Ovary (tissue), 9 donors: ENCODE results near the gene ELFN1. TPM values are rescaled to one million over a fixed set of nuclear protein-coding genes. Genes with fewer than 3 reads are reported as not detected.

Experiments used
- DNase-seq, 5 donors: peaks; one replicate each; pipeline ENCODE4 v3.0.0-alpha.2; 2019 to 2020
- H3K27ac ChIP-seq, 2 donors: fragments of 200-600 bp; one replicate each; pipeline versions ENCODE4 v1.5.1 to v1.8.0; 2019 to 2022
- H3K27me3 ChIP-seq: fragments of 200-600 bp; one replicate; pipeline ENCODE4 v1.8.0; 2022
- H3K36me3 ChIP-seq: fragments of 200-600 bp; sonication (generic); one replicate; pipeline ENCODE4 v1.5.1; 2019
- H3K4me1 ChIP-seq: one replicate; pipeline ENCODE4 v1.8.1; 2013; ENCODE audit warnings: mild to moderate bottlenecking, moderate library complexity; ENCODE audit not compliant: insufficient read depth
- H3K4me3 ChIP-seq: fragments of 200-600 bp; sonication (generic); one replicate; pipeline ENCODE4 v1.5.1; 2017
- H3K9me3 ChIP-seq, 2 donors: fragments of 200-600 bp in 1 of 2; sonication (generic) in 1 of 2; one replicate each; pipeline versions ENCODE4 v1.5.1 to v1.8.1; 2013 to 2019; ENCODE audit warnings: mild to moderate bottlenecking in 1 of 2, moderate library complexity in 1 of 2
- CTCF ChIP-seq, 3 donors: fragments of 450-650 bp in 2 of 3; fragments of 200-600 bp in 1 of 3; IDR thresholded peaks; one replicate each; pipeline versions ENCODE4 v1.5.1 to v1.8.0; 2016 to 2022; ENCODE audit warnings: antibody characterized with exemption in 3 of 3, mild to moderate bottlenecking in 1 of 3
- EP300 ChIP-seq: sonication (generic); formaldehyde crosslinking; IDR thresholded peaks from one replicate; pipeline ENCODE4 v1.6.1; 2017; ENCODE audit warnings: antibody characterized with exemption
- POLR2A ChIP-seq: fragments of 450-650 bp; IDR thresholded peaks from one replicate; pipeline ENCODE4 v1.6.1; 2017; ENCODE audit warnings: antibody characterized with exemption, mild to moderate bottlenecking, moderate library complexity
- WGBS, 3 donors: extraction: QIAGEN DNeasy Blood & Tissue Kit in 1 of 3; methylation state at CpG; one replicate each; pipeline versions ENCODE4 v1.1.5 to v1.1.7; 2013 to 2017; 5-methylcytosine and 5-hydroxymethylcytosine counted together
- intact Hi-C, 4 donors: fragments of 100-400 bp; cut with DNase I; formaldehyde crosslinking; loops; one replicate each; pipeline versions ENCODE4 v1.11.0 to v1.15.1; 2022 to 2023
- polyA plus RNA-seq, 2 donors: library from polyadenylated mRNA; stranded (reverse); fragments of 200-250 nt in 1 of 2; fragments of 350-450 nt in 1 of 2; fragmentation: Illumina TruSeq in 1 of 2; extraction: RNeasy Lipid Tissue Mini Kit (QIAGEN cat#74804) in 1 of 2; gene quantifications; one replicate each; pipeline ENCODE4 v1.2.3, GENCODE V29; 2013 to 2014
- total RNA-seq, 7 donors: library from RNA; depleted of rRNA in 2 of 7; stranded (reverse); fragments of >200 nt in 2 of 7; fragmentation: NEBNext Ultra II Directional in 3 of 7; extraction: Animal tissue kit (Norgen Biotek cat#: 25700) in 3 of 7; gene quantifications; one replicate each; pipeline versions ENCODE4 v1.1.0 to v1.2.4, GENCODE V29; 2016 to 2023
- donor health status: DM: no; HTN: no; CAD: no; lungs with moderate emphysema.
- donor health status: DM: no; HTN: no; CAD: no.
- donor health status: Bipolar disorder and iron deficiency.
- donor health status: DM: yes; HTN: yes; CAD: no.
- donor health status: DM: no; HTN: no; CAD: no.
- donor health status: DM: yes; HTN: yes; CAD: no.

The ELFN1 gene
- total and polyA plus RNA-seq, 9 donors: 0.05 to 1.5 (median 0.60) TPM

GRCh38 chr7:1678571-1679325, 8.7 kb downstream of the ELFN1 start:
- no peak for TF ChIP-seq POLR2A
- TF ChIP-seq CTCF (IDR thresholded peaks at IDR 0.05): no peak
- TF ChIP-seq EP300: no peak
- Histone ChIP-seq H3K9me3 (no peaks in the 10 kb centered on the region), H3K27ac (no peak overlapping the region), H3K36me3 (no peaks in the 10 kb centered on the region), H3K4me1 (no peaks in the 10 kb centered on the region), H3K4me3 (no peak overlapping the region), H3K27me3 (no peaks in the 10 kb centered on the region)
- intact Hi-C loops: no loop called here
- WGBS, 3 donors: 90 to 91% (median 91%) methylated on average over 30 of the region's 30 CpGs
- no peak for DNase-seq

- Histone ChIP-seq H3K4me1 (no peaks in the 10 kb centered on the region), H3K36me3 (no peaks in the 10 kb centered on the region), H3K27me3 (no peaks in the 10 kb centered on the region), H3K27ac (no peak overlapping the region), H3K4me3 (no peak overlapping the region), H3K9me3 (no peaks in the 10 kb centered on the region)
- WGBS, 3 donors: 71 to 78% (median 73%) methylated on average over 12 to 15 of the region's 15 CpGs
- TF ChIP-seq POLR2A (no peak), CTCF (IDR thresholded peaks at IDR 0.05) (no peak), EP300 (no peak)
- DNase-seq: no peak
- intact Hi-C loops: no loop called here
Observed at GRCh38 chr7:1679326-1679965, 9.4 kb downstream of the ELFN1 start.

GRCh38 chr7:1679966-1680730, 10.1 kb downstream of the ELFN1 start:
- WGBS, 3 donors: 87 to 92% (median 87%) methylated on average over 22 of the region's 22 CpGs
- no peaks in the 10 kb centered on the region for H3K27me3 ChIP-seq
- H3K4me3 ChIP-seq: no peak overlapping the region
- TF ChIP-seq POLR2A (no peak), CTCF (IDR thresholded peaks at IDR 0.05) (no peak), EP300 (no peak)
- H3K4me1 ChIP-seq: no peaks in the 10 kb centered on the region
- intact Hi-C loops: no loop called here
- no peak overlapping the region for H3K27ac ChIP-seq
- no peaks in the 10 kb centered on the region for H3K36me3 ChIP-seq
- no peaks in the 10 kb centered on the region for H3K9me3 ChIP-seq
- no peak for DNase-seq

GRCh38 chr7:1681581-1681980, 11.5 kb downstream of the ELFN1 start:
- WGBS, 3 donors: 89 to 90% (median 89%) methylated on average over 9 of the region's 9 CpGs
- no peak overlapping the region for H3K4me3 ChIP-seq
- DNase-seq: no peak
- H3K27me3 ChIP-seq: no peaks in the 10 kb centered on the region
- intact Hi-C loops: no loop called here
- H3K27ac ChIP-seq: no peak overlapping the region
- no peaks in the 10 kb centered on the region for H3K4me1 ChIP-seq
- H3K36me3 ChIP-seq: no peaks in the 10 kb centered on the region
- H3K9me3 ChIP-seq: no peaks in the 10 kb centered on the region
- no peak for TF ChIP-seq POLR2A
- no peak for TF ChIP-seq CTCF (IDR thresholded peaks at IDR 0.05)
- no peak for TF ChIP-seq EP300
